ENCODE data around the gene ARVCF. TPM values are rescaled to one million over a fixed set of nuclear protein-coding genes. Genes with fewer than 3 reads are reported as not detected.

ARVCF gene
- total and polyA plus RNA-seq, 2 donors (not counting 3 experiments of a cell fraction or from before 2014, with no cell fraction given), result 81.3 to 105 TPM

DNA sequence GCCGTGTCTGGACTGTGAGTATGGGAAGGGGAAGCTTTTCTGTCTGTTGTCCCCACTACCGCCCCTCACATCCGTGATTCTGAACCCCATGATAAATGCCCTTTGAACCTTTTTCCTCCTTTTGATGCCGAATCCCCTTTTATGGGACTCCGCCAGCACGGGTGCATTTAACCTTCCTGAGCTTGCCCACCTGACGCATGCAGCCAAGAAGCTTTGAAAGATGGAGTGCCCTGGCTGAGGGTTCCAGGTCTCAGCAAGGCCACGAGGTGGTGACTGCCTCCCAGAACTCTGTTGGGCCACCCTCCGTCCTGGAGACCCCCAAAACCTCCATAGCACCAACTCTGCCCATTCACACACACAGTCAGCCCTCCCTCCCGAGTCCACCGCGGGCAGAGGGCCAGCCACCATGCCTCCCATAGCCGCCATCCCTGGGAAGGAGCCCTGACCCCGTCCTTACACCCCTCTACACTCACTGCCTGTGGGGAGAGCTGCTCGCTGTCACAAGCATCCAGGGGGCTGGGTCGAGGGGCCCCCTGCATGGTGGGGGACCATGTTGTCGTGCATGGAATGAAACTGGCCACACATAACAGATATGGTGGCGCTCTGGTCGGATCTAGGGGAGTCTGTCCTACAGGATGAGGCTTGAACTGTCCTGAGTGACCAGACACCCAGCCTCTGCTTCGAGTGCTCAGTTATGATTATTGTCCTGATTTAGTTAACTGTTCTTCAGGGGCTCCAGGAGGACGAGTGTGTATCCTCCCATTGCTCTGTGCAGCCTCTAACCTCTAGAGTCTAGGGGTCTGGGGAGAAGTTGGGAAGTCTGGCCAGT lies 75.9 kb downstream of the ARVCF start:
- no peaks in the 10 kb centered on the region for H3K9me1 ChIP-seq (replicated peaks; ENCODE audit: control insufficient read depth, extremely low read depth, insufficient read depth, low read length)
- H3K36me3 ChIP-seq (ENCODE audit: control insufficient read depth in 2 of 2, extremely low read depth in 1 of 2, insufficient read depth in 2 of 2, low read length in 2 of 2), result no peaks in the 10 kb centered on the region
- intact Hi-C loops (cut with micrococcal nuclease), result no loop called here
- no TSS peak for BruUV-seq (replicated peaks)
- DNase-seq (ENCODE audit: low read depth, low spot score) (no peak), FAIRE-seq (no peak)
- H3K4me3 ChIP-seq (replicated peaks in 1 of 3; ENCODE audit: insufficient read depth in 1 of 3, low read depth in 1 of 3, low read length in 3 of 3), result peak overlapping the region; percentile 45 to 86 (median 83)
- TF ChIP-seq GATA2 (IDR thresholded peaks at IDR 0.05; ENCODE audit: insufficient read depth, insufficient read length, low read depth, low read length), result no peak
- TF ChIP-seq EZH2 (IDR thresholded peaks at IDR 0.05; ENCODE audit: borderline replicate concordance, low read depth, low read length, severe bottlenecking), result no peak
- TF ChIP-seq MYC (IDR thresholded peaks at IDR 0.05; ENCODE audit: low read depth, low read length), result no peak
- no peak for TF ChIP-seq POLR2A (IDR thresholded peaks at IDR 0.05; ENCODE audit: low read depth, low read length)
- TF ChIP-seq MAX (IDR thresholded peaks at IDR 0.05; ENCODE audit: insufficient read depth, insufficient read length), result no peak
- no peak for TF ChIP-seq POLR2AphosphoS5 (IDR thresholded peaks at IDR 0.05; ENCODE audit: insufficient read depth, low read depth, low read length)
- TF ChIP-seq FOS (IDR thresholded peaks at IDR 0.05; ENCODE audit: borderline replicate concordance, insufficient read depth, low read length), result no peak
- no peak for TF ChIP-seq JUN (IDR thresholded peaks at IDR 0.05; ENCODE audit: borderline replicate concordance, insufficient read depth, insufficient read length, low read depth)
- TF ChIP-seq, protein P1, sequence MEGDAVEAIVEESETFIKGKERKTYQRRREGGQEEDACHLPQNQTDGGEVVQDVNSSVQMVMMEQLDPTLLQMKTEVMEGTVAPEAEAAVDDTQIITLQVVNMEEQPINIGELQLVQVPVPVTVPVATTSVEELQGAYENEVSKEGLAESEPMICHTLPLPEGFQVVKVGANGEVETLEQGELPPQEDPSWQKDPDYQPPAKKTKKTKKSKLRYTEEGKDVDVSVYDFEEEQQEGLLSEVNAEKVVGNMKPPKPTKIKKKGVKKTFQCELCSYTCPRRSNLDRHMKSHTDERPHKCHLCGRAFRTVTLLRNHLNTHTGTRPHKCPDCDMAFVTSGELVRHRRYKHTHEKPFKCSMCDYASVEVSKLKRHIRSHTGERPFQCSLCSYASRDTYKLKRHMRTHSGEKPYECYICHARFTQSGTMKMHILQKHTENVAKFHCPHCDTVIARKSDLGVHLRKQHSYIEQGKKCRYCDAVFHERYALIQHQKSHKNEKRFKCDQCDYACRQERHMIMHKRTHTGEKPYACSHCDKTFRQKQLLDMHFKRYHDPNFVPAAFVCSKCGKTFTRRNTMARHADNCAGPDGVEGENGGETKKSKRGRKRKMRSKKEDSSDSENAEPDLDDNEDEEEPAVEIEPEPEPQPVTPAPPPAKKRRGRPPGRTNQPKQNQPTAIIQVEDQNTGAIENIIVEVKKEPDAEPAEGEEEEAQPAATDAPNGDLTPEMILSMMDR (IDR thresholded peaks at IDR 0.05; ENCODE audit: extremely low read depth in 1 of 2, insufficient read depth in 1 of 2, low read depth in 1 of 2, low read length in 2 of 2), result no peak
- peak overlapping the region; percentile 88 for H3K9ac ChIP-seq (replicated peaks; ENCODE audit: extremely low read depth, insufficient read depth, low read length)
- ChIA-PET CTCF (interaction anchor here (0.8 to 2.6 kb wide), 2 partner anchors 13 to 211 kb away, joined by 3 to 15 read pairs; no protein-coding TSS in a partner anchor), POLR2A (interaction anchor here (2.6 kb wide), 1 partner anchor 14 kb away, joined by 7 read pairs; no protein-coding TSS in a partner anchor)
- no peaks in the 10 kb centered on the region for H3K9me3 ChIP-seq (replicated peaks; ENCODE audit: control insufficient read depth, insufficient read depth, low read length)
- peak overlapping the region; percentile 84 for H3K27ac ChIP-seq (ENCODE audit: insufficient read depth, low read depth, low read length)
- dilution Hi-C loops (cut with MboI; ENCODE audit: extremely low pct_ligation_motif_present, low sequenced_read_pairs), result no loop called here
- peak overlapping the region; percentile 87 for H2AFZ ChIP-seq (ENCODE audit: low read depth, low read length)
- peak overlapping the region; percentile 76 for H3K4me2 ChIP-seq (ENCODE audit: insufficient read depth, low read length)
- H3K27me3 ChIP-seq (ENCODE audit: control insufficient read depth in 2 of 2, insufficient read depth in 2 of 2, low read length in 2 of 2), result no peaks in the 10 kb centered on the region
- H3K4me1 ChIP-seq (ENCODE audit: control insufficient read depth, extremely low read depth, insufficient read depth, low read length), result peaks cover 41% of the 10 kb centered on the region
- no peaks in the 10 kb centered on the region for H4K20me1 ChIP-seq (replicated peaks; ENCODE audit: control insufficient read depth, extremely low read depth, insufficient read depth, low read length)
- peaks cover 48% of the 10 kb centered on the region for H3K79me2 ChIP-seq (ENCODE audit: control insufficient read depth, insufficient read depth, low read length)

All from endothelial cell of umbilical vein (primary cell).